ENCODE results near the gene HOXD3.

HOXD3 gene

DNA sequence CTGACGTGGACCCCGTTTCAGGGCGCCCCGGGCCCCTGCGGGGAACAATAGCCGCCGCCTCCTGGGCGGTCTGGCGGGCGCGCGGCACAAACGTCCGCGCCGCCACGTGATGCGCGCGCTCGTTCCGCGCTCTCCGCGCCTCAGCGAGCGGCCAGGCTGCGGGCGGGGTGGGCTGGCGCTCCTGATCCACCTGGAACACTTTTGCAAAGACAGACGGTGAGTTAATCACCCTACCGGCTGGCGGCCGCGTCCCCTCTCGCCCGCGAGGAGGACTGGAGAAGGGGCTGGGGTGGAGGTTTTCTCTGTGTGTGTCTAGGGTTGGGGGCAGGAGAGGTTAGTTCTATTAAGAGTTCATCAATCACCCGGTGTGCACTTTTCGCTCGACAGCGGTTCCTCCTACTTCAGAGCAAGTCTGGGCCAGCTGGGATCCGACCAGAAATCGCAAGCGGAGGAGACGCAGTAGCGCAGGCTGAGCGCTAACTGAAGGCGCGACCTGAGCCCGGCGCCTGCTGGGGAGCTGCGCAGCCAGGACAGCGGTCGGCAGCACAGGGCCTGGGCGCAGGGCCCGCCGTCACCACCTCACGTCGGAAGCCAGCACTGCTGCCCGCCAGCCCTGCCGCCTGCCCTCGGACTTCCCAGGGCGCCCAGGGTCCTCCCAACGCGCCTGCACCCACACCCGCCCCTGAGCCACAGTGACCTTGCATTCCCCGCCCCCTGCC lies 21.1 kb downstream of the HOXD3 start:
- Mint-ChIP-seq H3K27ac (no peak overlapping the region), H3K27me3 (peaks cover 93% of the 10 kb centered on the region), H3K36me3 (ENCODE audit: low read depth) (no peaks in the 10 kb centered on the region), H3K4me1 (ENCODE audit: low read depth) (peaks cover 21% of the 10 kb centered on the region), H3K4me3 (peak overlapping the region; percentile 51), H3K9me3 (no peaks in the 10 kb centered on the region)
- DNase-seq, result no peak

DNA sequence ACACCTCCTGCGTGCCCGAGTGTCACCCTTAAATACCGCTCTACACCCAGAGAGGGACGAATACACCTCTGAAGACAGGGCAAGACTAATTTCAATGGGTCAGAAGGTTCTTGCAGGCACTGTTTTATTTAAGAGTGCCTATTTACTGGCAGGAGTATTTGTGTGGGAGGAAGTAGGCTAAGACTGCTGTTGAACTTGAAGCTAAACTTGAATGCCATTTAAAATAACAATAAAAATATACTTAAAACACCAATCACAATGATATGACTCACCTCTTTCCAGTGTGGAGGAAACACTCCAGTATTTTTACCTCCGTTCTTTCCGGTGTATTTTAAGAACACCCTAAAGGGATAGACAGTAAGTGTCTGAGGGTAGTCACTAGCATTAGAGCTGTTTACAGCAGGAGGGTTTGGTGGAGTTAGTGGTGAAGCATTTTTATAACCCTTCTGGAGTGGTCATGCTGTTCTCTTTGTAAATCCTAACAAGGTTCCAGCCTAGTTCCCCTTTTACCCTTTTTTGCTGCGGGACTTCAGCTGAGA lies 21.7 kb downstream of the HOXD3 start:
- Mint-ChIP-seq H3K27ac (no peak overlapping the region), H3K4me3 (no peak overlapping the region), H3K9me3 (no peaks in the 10 kb centered on the region), H3K36me3 (ENCODE audit: low read depth) (no peaks in the 10 kb centered on the region), H3K4me1 (ENCODE audit: low read depth) (peaks cover 16% of the 10 kb centered on the region), H3K27me3 (peaks cover 93% of the 10 kb centered on the region)
- no peak for DNase-seq

DNA sequence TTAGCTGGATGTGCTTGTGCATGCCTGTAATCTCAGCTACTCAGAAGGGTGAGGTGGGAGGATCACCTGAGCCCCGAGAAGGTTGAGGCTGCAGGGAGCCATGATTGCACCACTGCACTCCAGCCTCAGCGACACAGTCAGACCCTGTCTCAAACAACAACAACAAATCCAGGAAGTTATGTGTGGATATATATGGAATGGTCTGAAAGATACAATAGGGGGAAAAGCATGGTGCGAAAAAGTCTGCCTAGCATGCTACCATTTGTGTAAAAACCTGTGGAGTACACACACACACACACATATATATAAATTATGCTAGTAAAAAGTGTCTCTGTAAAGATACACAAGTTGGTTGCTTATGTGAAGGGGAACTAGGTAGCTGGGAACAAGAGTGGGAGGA lies 24.4 kb downstream of the HOXD3 start:
- Mint-ChIP-seq H3K27me3 (peaks cover 90% of the 10 kb centered on the region), H3K36me3 (ENCODE audit: low read depth) (no peaks in the 10 kb centered on the region), H3K27ac (no peak overlapping the region), H3K9me3 (no peaks in the 10 kb centered on the region), H3K4me3 (no peak overlapping the region), H3K4me1 (ENCODE audit: low read depth) (peaks cover 5% of the 10 kb centered on the region)
- no peak for DNase-seq

DNA sequence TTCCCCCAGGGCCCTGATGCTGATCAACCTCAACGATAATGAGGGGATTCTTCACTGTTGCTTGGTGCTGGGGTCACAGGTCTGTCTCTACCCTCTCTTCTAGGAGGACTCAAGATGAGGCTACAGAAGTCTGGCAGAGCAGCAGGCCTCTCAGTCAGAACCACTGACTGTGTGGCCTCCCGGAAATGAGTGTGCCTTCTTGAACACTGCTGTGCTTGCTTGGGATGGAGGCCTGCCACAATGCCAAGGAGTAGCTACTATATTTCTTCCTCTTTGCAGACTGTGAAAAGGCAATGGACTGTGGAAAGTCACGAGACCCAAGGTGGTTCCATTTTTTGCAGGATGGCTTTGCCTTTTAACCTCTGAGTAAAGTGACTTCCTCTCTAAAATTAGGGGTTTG lies 25.6 kb downstream of the HOXD3 start:
- Mint-ChIP-seq H3K9me3 (no peaks in the 10 kb centered on the region), H3K4me3 (no peak overlapping the region), H3K27me3 (peaks cover 90% of the 10 kb centered on the region), H3K4me1 (ENCODE audit: low read depth) (peaks cover 10% of the 10 kb centered on the region), H3K36me3 (ENCODE audit: low read depth) (no peaks in the 10 kb centered on the region), H3K27ac (no peak overlapping the region)
- DNase-seq, result no peak

DNA sequence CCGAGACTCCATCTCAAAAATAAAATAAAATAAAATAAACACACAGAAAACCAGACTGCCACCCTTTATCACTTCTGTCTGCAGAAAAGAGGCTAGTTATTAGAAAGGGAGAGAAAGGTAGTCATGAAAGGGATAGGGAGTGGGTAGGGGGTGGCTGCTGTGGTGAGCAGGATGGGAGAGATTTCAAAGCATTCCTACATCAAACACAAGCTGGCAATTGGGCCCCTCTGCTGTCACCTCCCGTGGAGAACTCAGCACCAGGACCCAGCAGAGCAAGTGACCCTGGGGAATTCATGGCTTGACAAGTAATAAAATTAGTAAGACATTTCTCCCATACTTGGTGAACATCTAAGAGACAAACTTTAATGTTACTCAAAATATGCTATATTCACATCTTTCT lies 27.6 kb downstream of the HOXD3 start:
- Mint-ChIP-seq H3K36me3 (ENCODE audit: low read depth) (no peaks in the 10 kb centered on the region), H3K4me1 (ENCODE audit: low read depth) (peaks cover 18% of the 10 kb centered on the region), H3K27me3 (peaks cover 83% of the 10 kb centered on the region), H3K9me3 (no peaks in the 10 kb centered on the region), H3K4me3 (no peak overlapping the region), H3K27ac (no peak overlapping the region)
- DNase-seq, result no peak

DNA sequence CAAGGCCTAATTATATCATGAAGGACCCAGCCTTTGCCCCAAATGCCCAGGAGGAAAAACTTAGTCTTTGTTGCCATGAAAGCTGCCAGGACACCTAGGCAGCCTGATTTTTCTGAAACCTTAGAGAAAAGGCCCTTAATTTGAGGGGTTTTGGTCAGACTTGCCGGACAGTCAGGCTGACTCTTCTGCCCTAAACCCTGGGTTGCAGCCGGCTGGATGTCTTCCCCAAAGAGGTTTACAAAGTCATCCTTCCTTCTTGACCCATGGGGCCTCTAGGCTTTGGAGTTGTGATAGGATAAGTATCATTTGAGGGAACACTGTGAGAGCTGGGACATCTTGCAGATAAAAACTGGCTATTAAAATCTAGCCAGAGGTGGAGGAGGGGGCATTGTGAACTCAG lies 28.9 kb downstream of the HOXD3 start:
- no peaks in the 10 kb centered on the region for H3K9me3 Mint-ChIP-seq
- H3K27ac Mint-ChIP-seq, result no peak overlapping the region
- no peak overlapping the region for H3K4me3 Mint-ChIP-seq
- H3K36me3 Mint-ChIP-seq (ENCODE audit: low read depth), result no peaks in the 10 kb centered on the region
- H3K27me3 Mint-ChIP-seq, result peaks cover 83% of the 10 kb centered on the region
- peaks cover 20% of the 10 kb centered on the region for H3K4me1 Mint-ChIP-seq (ENCODE audit: low read depth)
- DNase-seq, result no peak

DNA sequence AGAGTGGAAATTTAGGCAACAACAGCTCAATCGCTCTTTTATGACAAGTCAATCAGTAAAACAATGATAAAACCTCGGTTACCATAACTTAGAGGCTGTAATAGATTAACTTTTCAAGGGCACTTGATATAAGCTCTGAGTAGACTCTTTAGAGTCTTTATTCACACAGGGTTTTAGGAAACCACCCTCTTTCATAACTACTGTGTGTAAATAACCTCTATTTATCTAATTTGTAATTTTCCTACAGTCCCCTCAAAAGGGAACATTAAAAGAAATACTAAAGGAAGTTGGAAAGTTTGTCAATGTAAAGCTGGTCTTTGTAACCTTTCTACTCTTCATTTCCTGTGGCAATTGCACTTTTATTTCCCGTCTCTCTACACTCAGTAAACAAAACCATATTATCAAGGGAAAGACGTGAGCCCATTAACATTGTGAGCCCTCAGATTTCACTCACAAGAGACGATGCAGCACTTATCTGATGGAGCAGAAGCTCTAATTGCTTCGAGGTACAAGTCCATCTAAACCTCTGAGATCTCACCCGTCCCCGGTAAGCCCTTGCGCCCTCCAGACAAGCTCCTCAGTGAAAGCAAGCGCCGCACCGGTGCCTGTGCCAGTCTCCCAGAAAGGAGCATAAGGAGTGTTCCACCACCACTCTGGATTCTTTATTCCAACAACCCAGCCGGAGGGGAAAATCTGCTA lies 30.2 kb downstream of the HOXD3 start:
- H3K9me3 Mint-ChIP-seq, result no peaks in the 10 kb centered on the region
- H3K27ac Mint-ChIP-seq, result no peak overlapping the region
- DNase-seq, result no peak
- peaks cover 20% of the 10 kb centered on the region for H3K4me1 Mint-ChIP-seq (ENCODE audit: low read depth)
- peaks cover 86% of the 10 kb centered on the region for H3K27me3 Mint-ChIP-seq
- H3K4me3 Mint-ChIP-seq, result peak overlapping the region; percentile 76
- no peaks in the 10 kb centered on the region for H3K36me3 Mint-ChIP-seq (ENCODE audit: low read depth)

DNA sequence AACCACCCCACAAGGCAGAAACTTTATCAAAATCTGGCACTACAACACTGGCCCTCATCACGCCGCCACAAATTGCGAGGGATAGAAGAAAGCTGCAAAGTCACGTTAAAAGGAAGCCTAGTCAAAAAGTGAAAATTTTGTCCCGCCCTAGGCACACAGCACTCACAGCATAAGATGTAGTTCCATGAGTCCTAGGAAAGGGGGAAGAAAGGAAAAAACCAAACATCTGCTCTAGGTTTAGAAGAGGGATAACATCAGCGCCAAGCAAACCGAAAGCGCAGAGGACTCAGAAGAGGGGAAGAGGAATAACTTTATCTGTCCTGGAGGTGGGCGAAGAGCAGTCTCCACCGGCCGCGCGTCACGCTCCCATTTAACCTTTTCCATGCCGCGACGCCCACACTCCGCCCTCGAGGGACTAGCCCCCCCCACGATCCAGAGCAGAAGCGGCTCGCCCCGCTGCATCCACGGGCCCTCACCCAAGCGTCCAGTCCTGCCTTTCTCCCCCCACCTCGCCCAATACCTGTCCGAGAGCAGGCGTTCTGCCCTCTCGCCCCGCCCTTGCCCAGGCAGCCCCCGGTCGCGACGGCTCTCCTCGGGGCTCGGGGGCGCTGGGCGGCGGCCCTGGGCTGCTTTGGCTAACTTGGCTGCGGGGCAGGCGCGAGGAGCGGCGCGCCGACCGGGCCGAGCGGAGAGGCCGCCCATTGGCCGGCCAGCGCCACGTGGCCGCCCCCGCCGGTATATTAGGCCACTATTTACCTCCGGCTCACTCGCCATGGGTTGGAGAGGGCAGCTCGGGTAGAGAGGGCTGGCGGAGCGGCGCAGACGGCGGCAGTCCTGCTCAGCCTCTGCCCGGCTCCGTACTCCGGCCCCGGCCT lies 31.0 kb downstream of the HOXD3 start, which contains the start of gene HOXD1:
Gene HOXD1 (plus strand): TSS at position 770 of the 875 bp plus-strand sequence. CDS start 134 bp downstream, outside the sequence.
- Mint-ChIP-seq H3K27ac (peak within 1 kb of the TSS; percentile 40), H3K27me3 (peaks cover 86% of the 10 kb centered on the region)
- DNase-seq, result no peak

DNA sequence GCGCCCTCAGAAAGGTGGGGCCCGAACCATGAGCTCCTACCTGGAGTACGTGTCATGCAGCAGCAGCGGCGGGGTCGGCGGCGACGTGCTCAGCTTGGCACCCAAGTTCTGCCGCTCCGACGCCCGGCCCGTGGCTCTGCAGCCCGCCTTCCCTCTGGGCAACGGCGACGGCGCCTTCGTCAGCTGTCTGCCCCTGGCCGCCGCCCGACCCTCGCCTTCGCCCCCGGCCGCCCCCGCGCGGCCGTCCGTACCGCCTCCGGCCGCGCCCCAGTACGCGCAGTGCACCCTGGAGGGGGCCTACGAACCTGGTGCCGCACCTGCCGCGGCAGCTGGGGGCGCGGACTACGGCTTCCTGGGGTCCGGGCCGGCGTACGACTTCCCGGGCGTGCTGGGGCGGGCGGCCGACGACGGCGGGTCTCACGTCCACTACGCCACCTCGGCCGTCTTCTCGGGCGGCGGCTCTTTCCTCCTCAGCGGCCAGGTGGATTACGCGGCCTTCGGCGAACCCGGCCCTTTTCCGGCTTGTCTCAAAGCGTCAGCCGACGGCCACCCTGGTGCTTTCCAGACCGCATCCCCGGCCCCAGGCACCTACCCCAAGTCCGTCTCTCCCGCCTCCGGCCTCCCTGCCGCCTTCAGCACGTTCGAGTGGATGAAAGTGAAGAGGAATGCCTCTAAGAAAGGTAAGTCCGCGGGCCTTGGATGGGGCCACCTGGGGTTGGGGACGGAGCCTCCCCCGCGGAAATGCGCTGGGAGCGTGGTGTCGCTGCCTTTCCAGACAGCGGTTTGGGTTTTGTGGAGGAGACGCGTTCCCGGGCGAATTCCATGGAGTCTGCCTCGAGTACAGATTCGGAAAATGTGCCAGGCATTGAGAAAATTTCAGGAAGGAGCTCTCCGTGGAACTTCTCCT lies 31.9 kb downstream of the HOXD3 start:
- peaks cover 20% of the 10 kb centered on the region for H3K4me1 Mint-ChIP-seq (ENCODE audit: low read depth)
- no peaks in the 10 kb centered on the region for H3K9me3 Mint-ChIP-seq
- peak overlapping the region; percentile 43 for H3K4me3 Mint-ChIP-seq
- DNase-seq, result no peak
- H3K36me3 Mint-ChIP-seq (ENCODE audit: low read depth), result no peaks in the 10 kb centered on the region
- no peak overlapping the region for H3K27ac Mint-ChIP-seq
- H3K27me3 Mint-ChIP-seq, result peaks cover 85% of the 10 kb centered on the region

More for the DNA sequence above, 31.0 kb downstream of the HOXD3 start, which contains the start of gene HOXD1:
- no peaks in the 10 kb centered on the region for H3K9me3 Mint-ChIP-seq
- peaks cover 20% of the 10 kb centered on the region for H3K4me1 Mint-ChIP-seq (ENCODE audit: low read depth)
- peak within 1 kb of the TSS; percentile 76 for H3K4me3 Mint-ChIP-seq
- H3K36me3 Mint-ChIP-seq (ENCODE audit: low read depth), result no peaks in the 10 kb centered on the region

DNA sequence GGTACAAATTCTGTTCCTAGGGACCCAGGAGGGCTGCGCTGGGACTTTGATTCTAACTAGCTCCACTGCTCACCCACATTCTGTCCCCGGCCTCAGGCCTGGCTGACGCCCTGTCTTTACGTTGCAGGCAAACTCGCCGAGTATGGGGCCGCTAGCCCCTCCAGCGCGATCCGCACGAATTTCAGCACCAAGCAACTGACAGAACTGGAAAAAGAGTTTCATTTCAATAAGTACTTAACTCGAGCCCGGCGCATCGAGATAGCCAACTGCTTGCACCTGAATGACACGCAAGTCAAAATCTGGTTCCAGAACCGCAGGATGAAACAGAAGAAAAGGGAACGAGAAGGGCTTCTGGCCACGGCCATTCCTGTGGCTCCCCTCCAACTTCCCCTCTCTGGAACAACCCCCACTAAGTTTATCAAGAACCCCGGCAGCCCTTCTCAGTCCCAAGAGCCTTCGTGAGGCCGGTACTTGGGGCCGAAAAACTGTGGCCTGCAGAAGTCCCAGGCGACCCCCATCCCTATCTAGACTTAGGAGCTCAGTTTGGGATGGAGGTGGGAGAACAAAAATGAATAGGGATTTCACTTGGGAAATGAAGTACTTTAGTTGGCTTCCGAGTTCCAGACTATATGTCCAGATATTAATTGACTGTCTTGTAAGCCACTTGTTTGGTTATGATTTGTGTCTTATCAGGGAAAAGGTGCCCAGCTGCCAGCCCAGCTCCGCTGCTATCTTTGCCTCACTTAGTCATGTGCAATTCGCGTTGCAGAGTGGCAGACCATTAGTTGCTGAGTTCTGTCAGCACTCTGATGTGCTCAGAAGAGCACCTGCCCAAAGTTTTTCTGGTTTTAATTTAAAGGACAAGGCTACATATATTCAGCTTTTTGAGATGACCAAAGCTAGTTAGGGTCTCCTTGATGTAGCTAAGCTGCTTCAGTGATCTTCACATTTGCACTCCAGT lies 32.9 kb downstream of the HOXD3 start:
- DNase-seq, result no peak
- H3K27ac Mint-ChIP-seq, result no peak overlapping the region
- peaks cover 83% of the 10 kb centered on the region for H3K27me3 Mint-ChIP-seq
- peak overlapping the region; percentile 43 for H3K4me3 Mint-ChIP-seq
- H3K4me1 Mint-ChIP-seq (ENCODE audit: low read depth), result peaks cover 20% of the 10 kb centered on the region
- no peaks in the 10 kb centered on the region for H3K9me3 Mint-ChIP-seq
- H3K36me3 Mint-ChIP-seq (ENCODE audit: low read depth), result no peaks in the 10 kb centered on the region

DNA sequence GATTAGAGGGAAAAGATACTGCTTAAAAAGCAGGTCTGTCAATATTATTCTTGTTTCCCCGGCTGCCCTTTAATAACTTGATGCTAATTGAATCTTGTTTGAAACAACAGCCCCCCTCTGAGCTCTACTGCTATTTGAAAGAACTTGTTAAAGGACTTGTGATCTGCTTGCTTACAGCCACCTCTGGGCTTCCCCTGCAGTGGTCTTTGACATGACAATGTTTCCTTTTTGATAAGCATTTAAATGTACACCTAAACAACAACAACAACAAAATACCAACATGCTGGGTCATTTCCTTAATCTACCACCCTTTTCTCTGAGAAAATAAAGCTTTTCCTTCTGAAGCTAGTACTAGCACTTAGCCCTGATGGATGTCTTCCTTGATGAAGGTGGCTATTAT lies 35.2 kb downstream of the HOXD3 start:
- H3K4me1 Mint-ChIP-seq (ENCODE audit: low read depth), result peaks cover 18% of the 10 kb centered on the region
- no peak for DNase-seq
- no peaks in the 10 kb centered on the region for H3K9me3 Mint-ChIP-seq
- no peaks in the 10 kb centered on the region for H3K36me3 Mint-ChIP-seq (ENCODE audit: low read depth)
- H3K4me3 Mint-ChIP-seq, result no peak overlapping the region
- peaks cover 79% of the 10 kb centered on the region for H3K27me3 Mint-ChIP-seq
- no peak overlapping the region for H3K27ac Mint-ChIP-seq

DNA sequence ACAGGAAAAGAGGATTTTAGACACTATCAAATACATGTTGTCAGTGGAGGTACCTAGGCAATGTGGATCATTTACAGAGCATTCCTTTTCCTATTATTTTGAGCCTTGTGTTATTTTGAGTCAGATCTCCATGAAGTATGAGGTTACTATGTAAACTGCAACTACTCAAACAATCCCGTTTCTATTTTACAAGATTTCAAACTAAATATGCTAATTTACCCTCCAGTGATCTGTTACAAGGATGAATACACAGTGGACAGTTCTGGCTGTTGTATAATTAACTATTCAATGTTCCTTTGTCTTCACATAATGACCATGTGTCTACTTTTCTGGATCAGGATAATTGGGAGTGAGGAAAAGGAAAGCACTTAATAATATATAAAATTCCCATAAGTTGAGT lies 35.9 kb downstream of the HOXD3 start:
- Mint-ChIP-seq H3K4me1 (ENCODE audit: low read depth) (peaks cover 11% of the 10 kb centered on the region), H3K4me3 (no peak overlapping the region), H3K27me3 (peaks cover 78% of the 10 kb centered on the region), H3K36me3 (ENCODE audit: low read depth) (no peaks in the 10 kb centered on the region), H3K27ac (no peak overlapping the region), H3K9me3 (no peaks in the 10 kb centered on the region)
- no peak for DNase-seq

DNA sequence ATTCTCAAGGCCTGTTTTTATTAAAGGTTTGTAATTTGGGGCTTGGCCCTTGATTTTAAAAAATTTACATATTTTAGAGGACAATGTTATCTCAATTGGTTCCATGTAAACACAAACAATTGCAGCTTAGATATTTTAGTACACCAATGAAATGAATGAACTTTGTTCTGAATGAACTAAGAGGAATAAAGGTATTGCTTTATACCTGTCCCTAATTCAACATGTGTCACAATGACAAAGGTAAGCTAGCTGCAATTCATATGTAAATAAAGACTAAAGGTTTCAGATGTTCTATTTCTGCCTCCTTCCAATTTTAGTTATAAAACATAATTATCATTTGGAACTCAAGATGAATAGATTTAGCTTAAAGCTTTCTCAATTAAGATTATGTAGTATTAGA lies 42.8 kb downstream of the HOXD3 start:
- H3K4me3 Mint-ChIP-seq, result no peak overlapping the region
- no peaks in the 10 kb centered on the region for H3K36me3 Mint-ChIP-seq (ENCODE audit: low read depth)
- peaks cover 4% of the 10 kb centered on the region for H3K9me3 Mint-ChIP-seq
- DNase-seq, result no peak
- H3K4me1 Mint-ChIP-seq (ENCODE audit: low read depth), result no peaks in the 10 kb centered on the region
- no peak overlapping the region for H3K27ac Mint-ChIP-seq
- peaks cover 65% of the 10 kb centered on the region for H3K27me3 Mint-ChIP-seq
